Measurements from ENCODE around the gene ASTL. TPM values are rescaled to one million over a fixed set of nuclear protein-coding genes. Genes with fewer than 3 reads are reported as not detected.
A peak's percentile ranks its signal among the peaks of the same experiment; 100 is the strongest.

ASTL gene
- polyA plus RNA-seq, 3 donors, result 0.71 TPM; not detected in 2

DNA sequence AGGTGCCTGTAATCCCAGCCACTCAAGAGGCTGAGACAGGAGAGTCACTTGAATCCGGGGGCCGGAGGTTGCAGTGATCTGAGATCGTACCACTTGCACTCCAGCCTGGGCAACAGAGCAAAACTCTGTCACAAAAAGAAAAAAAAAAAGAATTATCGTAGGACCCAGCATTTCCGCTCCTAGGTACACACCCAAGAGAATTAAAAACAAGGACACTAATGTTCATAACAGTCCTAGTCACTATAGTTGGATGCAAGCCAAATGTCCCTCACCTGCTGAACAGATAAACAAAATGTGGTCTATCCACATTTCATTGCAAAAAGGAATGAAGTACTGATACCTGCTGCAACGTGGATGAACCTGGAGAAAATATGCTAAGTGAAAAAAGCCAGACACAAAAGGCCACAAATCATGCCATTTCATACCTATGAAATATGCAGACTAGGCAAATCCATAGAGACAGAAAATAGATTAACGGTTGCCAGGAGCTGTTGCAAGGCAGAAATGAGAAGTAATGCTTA, 43.1 kb downstream of the ASTL start:
- H3K9me3 ChIP-seq (replicated peaks in 1 of 2; ENCODE audit: control insufficient read depth in 1 of 2, insufficient read depth in 1 of 2, low read length in 2 of 2), result no peaks in the 10 kb centered on the region
- intact Hi-C loops (cut with micrococcal nuclease), result no loop called here
- no peak for TF ChIP-seq CTCF (IDR thresholded peaks at IDR 0.05)
- no peak overlapping the region for H3K27ac Mint-ChIP-seq
- H4K20me1 ChIP-seq (ENCODE audit: insufficient read depth, low read length), result no peaks in the 10 kb centered on the region
- H3K36me3 Mint-ChIP-seq, result no peaks in the 10 kb centered on the region
- no peaks in the 10 kb centered on the region for H3K79me2 ChIP-seq (ENCODE audit: insufficient read depth, low read length)
- no peak overlapping the region for H2AFZ ChIP-seq (ENCODE audit: insufficient read depth, low read depth, low read length, poor library complexity, severe bottlenecking)
- H3K9me3 Mint-ChIP-seq, result no peaks in the 10 kb centered on the region
- H3K4me1 Mint-ChIP-seq, result peaks cover 23% of the 10 kb centered on the region
- no peak overlapping the region for H3K27ac ChIP-seq (ENCODE audit: low read depth in 1 of 2, low read length in 2 of 2)
- WGBS (ENCODE audit: insufficient coverage), result 96% methylated on average over 4 of the region's 7 CpGs
- no peaks in the 10 kb centered on the region for H3K36me3 ChIP-seq (replicated peaks in 1 of 2; ENCODE audit: control insufficient read depth in 1 of 2, insufficient read depth in 2 of 2, low read length in 2 of 2)
- H3K4me1 ChIP-seq (ENCODE audit: control insufficient read depth in 1 of 2, insufficient read depth in 2 of 2, low read length in 2 of 2), result peaks cover 22 to 26% of the 10 kb centered on the region in 2 donors
- H3K27me3 ChIP-seq (ENCODE audit: control insufficient read depth in 2 of 2, insufficient read depth in 2 of 2, low read length in 2 of 2), result no peaks in the 10 kb centered on the region
- H3K4me3 Mint-ChIP-seq, result no peak overlapping the region
- H3K27me3 Mint-ChIP-seq (ENCODE audit: low read depth in 3 of 3), result peaks cover 0 to 4% (median 0%) of the 10 kb centered on the region in 3 donors
- H3K4me3 ChIP-seq (replicated peaks in 1 of 3; ENCODE audit: low read depth in 2 of 3, low read length in 3 of 3), result no peak overlapping the region
- no peak overlapping the region for H3K9ac ChIP-seq (ENCODE audit: insufficient read depth, low read length, poor library complexity, severe bottlenecking)
- DNase-seq, result no peak
- no peak overlapping the region for H3K4me2 ChIP-seq (replicated peaks; ENCODE audit: extremely low read depth, low read length, poor library complexity, severe bottlenecking)

DNA sequence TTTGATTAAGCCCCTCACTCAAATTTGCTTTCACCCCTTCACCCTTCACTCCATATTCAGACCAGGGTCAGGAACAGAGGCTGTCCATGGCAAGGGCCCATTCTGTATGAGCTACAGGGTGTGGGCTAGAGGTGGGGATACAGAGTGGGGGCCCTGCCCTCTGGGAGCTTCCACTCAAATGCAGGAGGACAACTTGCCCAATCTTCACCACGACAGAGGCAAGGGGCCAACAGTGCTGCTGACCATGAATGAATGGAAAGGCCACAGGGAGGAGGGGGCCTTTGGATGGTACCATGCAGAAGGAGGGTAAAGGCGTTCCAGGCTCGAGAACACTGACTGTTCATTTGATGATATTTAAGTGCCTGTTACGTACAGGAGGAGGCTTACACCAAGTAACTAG, 44.8 kb downstream of the ASTL start:
- no peaks in the 10 kb centered on the region for H3K27me3 ChIP-seq (ENCODE audit: control insufficient read depth in 2 of 2, insufficient read depth in 2 of 2, low read length in 2 of 2)

More for the DNA sequence above, 44.8 kb downstream of the ASTL start:
- peaks cover 22% of the 10 kb centered on the region in 2 donors for H3K4me1 ChIP-seq (ENCODE audit: control insufficient read depth in 1 of 2, insufficient read depth in 2 of 2, low read length in 2 of 2)
- no peak overlapping the region for H3K9ac ChIP-seq (ENCODE audit: insufficient read depth, low read length, poor library complexity, severe bottlenecking)
- intact Hi-C loops (cut with micrococcal nuclease), result no loop called here
- H4K20me1 ChIP-seq (ENCODE audit: insufficient read depth, low read length), result no peaks in the 10 kb centered on the region
- peak in 1 of 3 donors; percentile 2 for DNase-seq
- H2AFZ ChIP-seq (ENCODE audit: insufficient read depth, low read depth, low read length, poor library complexity, severe bottlenecking), result peak overlapping the region; percentile 72
- Mint-ChIP-seq H3K36me3 (no peaks in the 10 kb centered on the region), H3K4me1 (peaks cover 19% of the 10 kb centered on the region), H3K27ac (peak overlapping the region in 2 of 7 donors; percentile 5 to 81), H3K9me3 (no peaks in the 10 kb centered on the region), H3K27me3 (ENCODE audit: low read depth in 3 of 3) (peaks cover 0 to 4% (median 0%) of the 10 kb centered on the region in 3 donors), H3K4me3 (no peak overlapping the region)
- H3K9me3 ChIP-seq (replicated peaks in 1 of 2; ENCODE audit: control insufficient read depth in 1 of 2, insufficient read depth in 1 of 2, low read length in 2 of 2), result no peaks in the 10 kb centered on the region
- no peak overlapping the region for H3K4me3 ChIP-seq (replicated peaks in 1 of 3; ENCODE audit: low read depth in 2 of 3, low read length in 3 of 3)
- no peak for TF ChIP-seq CTCF (IDR thresholded peaks at IDR 0.05)
- no peak overlapping the region for H3K4me2 ChIP-seq (replicated peaks; ENCODE audit: extremely low read depth, low read length, poor library complexity, severe bottlenecking)
- H3K79me2 ChIP-seq (ENCODE audit: insufficient read depth, low read length), result no peaks in the 10 kb centered on the region
- peak overlapping the region in 1 of 2 donors; percentile 53 for H3K27ac ChIP-seq (ENCODE audit: low read depth in 1 of 2, low read length in 2 of 2)
- H3K36me3 ChIP-seq (replicated peaks in 1 of 2; ENCODE audit: control insufficient read depth in 1 of 2, insufficient read depth in 2 of 2, low read length in 2 of 2), result no peaks in the 10 kb centered on the region
- WGBS (ENCODE audit: insufficient coverage), result 91% methylated on average over 3 of the region's 4 CpGs
